Suppressor macrophage treated with lipopolysaccharide for 4 hours (primary cell): ENCODE results near the gene QKI.
"Not testable (repeated sequence)": the region's sequence is repeated elsewhere in the genome, so short reads cannot be mapped to it uniquely, and the experiment has no call there.

Experiments
- DNase-seq: peaks from one replicate; pipeline ENCODE4 v3.0.0-alpha.2; 2020

Gene QKI

GRCh38 chr6:163586888-163587287 is 172.4 kb downstream of the QKI start:
- DNase-seq = no peak

- no peak for DNase-seq
Measured at GRCh38 chr6:163588220-163588919, 173.9 kb downstream of the QKI start.

DNA sequence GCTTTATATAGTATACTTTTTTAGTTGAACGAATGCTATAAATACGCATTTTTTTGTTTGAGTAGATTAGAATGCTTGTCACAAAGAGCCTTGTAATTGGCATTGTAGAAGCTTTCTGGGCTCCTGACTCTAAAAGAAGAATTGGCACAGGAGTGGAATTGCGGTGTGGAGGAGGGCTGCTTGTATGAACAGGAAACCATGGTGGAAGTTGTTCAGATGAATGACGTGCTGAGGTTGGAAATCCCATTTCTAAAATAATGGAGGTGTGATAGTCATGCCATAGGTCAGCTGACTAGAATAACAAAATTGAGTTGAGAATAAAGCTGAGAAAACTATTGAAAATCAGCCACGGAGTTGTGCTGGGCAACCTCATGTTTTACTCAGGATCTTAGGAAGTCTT is 174.9 kb downstream of the QKI start:
- no peak for DNase-seq

DNA sequence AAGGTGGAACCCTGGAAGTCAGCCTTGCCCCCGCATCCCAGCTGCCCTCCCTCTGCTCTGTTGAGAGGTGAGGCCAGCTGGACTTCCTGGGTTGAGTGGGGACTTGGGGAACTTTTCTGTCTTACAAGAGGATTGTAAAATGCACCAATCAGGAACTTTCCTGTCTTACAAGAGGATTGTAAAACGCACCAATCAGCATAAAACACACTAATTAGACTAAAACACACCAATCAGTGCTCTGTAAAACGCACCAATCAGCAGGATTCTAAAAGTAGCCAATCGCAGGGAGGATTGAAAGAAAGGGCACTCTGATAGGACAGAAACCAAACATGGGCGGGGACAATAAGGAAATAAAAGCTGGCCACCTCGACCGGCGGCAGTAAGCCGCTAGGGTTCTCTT is 175.6 kb downstream of the QKI start:
- DNase-seq = not testable (repeated sequence)

DNA sequence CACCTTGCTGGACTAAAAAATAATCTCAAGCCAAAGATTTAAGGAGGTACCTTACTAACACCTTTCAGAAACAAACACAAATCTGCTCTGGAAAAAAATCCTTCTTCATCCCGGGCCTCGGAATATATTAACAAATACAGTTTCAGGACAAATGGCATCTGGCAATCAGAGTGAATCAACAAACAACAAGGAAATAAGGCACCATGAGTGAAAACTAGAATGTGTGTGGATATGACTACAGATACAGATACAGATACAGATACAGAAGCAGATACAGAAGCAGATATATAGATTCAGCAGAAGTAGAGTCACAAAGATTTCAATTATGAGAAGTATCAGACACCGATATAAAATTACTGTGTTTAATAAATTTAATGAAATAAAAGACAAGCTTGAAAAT is 178.4 kb downstream of the QKI start:
- no peak for DNase-seq

- no peak for DNase-seq
Measured at GRCh38 chr6:163596174-163596573, 181.7 kb downstream of the QKI start.

DNA sequence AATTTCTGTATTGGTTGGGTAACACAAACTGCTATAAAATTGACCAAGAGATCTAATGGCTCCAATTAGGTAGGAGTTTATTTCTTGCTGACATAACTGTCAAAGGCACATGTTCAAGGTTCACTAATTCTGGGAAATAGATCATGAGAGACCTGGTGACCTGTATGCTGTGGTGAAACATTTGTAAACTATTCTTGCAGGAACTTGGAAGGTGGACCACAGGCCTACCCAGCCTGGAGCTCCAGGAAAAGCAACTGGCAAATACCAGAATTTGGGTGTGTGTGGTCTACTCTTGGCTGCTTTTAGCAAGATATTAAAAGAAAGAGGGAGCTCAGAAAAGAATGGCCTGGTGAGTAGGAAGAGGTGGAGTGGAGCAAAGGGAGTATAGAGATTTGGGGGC is 184.6 kb downstream of the QKI start:
- DNase-seq = no peak

DNA sequence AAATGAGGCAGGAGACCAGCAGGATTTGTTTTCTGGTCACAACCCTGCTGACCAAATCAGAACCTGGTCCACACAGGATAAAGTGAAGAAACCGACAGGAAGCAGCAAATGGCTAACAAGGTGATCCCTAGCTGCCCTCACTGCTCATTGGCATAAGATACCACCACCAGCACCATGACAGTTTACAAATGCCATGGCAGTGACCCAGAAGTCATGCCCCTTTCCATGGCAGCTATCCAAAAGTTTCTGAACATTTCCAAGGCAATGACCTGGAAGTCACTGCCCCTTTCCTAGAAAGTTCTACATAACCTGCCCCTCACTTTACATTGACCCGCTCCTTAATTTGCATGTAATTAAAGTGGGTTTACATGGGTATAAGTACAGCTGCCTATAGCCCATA is 185.2 kb downstream of the QKI start:
- DNase-seq = no peak

- no peak for DNase-seq
Measured at GRCh38 chr6:163600331-163600730, 185.8 kb downstream of the QKI start.

- no peak for DNase-seq
Measured at GRCh38 chr6:163600781-163601180, 186.3 kb downstream of the QKI start.

GRCh38 chr6:163602851-163603250 is 188.3 kb downstream of the QKI start:
- DNase-seq = no peak

GRCh38 chr6:163603395-163603794 is 188.9 kb downstream of the QKI start:
- no peak for DNase-seq

DNA sequence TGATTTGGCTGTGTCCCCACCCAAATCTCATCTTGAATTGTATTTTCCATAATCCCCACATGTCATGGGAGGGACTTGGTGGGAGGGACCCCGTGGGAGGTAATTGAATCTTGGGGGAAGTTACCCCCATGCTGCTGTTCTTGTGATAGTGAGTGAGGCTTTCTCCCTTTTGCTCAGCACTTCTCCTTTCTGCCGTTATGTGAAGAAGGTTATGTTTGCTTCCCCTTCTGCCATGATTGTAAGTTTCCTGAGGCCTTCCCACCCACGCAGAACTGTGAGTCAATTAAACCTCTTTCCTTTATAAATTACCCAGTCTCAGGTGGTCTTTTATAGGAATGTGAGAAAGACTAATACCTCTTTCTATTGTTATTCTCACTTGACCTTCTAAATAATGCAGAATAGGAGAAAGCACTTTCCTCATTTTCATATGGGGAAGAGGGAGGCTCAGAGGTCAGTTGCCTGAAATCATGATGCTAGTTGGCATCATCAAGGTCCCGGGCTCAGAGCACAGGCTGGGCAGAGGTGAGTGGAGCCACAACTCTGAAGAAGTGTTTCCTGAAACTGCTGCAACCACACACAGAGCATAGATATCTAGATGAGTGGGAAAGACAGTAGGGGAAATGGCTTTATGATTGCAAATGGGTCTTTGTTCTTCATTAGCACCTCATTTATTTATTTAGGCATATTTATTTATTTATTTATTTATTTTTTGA is 191.0 kb downstream of the QKI start:
- DNase-seq = peak; percentile 40

DNA sequence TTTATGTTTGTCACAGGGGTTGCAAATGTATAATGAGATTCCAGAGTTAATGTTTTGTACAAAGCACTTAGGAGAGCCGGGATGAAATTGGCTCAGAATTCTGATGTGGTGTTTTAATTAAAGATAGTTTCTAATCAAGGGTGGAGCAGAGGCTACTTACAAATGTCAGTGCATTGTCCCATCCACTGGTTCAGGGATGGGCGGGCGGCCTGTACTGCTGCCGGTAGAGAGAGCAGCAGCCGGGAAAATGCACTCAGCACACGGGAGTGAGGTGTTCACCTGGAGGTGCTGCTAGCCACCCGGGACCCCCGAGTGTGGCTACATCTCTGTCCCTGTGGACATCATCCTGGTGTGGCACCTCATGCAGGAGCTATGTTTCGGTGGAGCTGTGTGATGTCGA is 193.3 kb downstream of the QKI start:
- DNase-seq = no peak

DNA sequence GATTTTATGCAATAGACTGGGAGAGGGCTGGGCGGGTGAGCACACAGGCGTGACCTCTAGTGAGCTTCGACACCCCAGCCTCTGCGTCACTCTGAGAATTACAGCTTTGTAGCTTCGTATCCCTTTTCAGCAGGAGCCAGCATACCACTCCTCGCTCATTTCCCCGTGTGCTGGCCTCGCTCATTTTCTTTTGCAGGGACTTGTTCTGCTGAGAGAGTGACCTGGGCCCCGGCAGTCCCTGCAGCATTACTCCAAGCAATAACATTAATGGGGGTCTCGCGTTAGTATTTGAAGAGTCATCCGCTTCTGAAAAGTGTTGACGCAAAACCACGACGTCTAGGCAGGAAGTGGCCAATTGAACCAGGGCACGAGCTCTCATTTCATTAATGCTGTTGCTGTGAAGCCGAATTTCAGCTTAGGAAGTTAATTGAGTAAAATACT is 193.7 kb downstream of the QKI start:
- no peak for DNase-seq

GRCh38 chr6:163612200-163612599 is 197.7 kb downstream of the QKI start:
- DNase-seq = no peak

DNA sequence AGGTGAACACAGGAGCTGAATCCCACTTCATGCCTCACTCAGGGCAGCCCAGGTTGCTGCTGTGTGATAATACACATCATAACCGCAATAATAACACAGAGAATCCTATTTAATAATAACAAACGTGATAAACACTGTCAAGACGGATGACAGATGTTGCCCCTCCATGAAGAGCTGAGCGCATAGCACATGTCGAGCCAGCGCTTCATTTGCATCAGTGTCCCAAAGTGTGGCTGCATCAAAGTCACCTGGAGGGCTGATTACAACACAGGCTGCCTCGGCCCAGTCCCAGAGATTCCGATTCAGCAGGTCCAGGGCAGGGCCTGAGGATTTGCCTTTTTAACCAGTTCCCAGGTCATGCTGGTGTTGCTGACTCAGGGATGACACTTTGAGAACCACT is 198.5 kb downstream of the QKI start:
- no peak for DNase-seq

DNA sequence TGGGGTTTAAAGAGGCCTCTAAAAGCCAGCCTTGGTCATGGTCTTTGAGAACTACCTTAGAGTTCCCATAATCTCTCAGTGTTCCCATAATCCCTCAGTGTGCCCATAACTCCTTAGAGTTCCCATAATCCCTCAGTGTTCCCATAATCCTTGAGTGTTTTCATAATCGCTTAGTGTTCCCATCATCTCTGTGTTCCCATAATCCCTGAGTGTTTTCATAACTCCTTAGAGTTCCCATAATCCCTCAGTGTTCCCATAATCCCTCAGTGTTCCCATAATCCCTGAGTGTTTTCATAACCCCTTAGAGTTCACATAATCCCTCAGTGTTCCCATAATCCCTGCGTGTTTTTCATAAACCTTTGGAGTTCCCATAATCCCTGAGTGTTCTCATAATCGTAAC is 199.2 kb downstream of the QKI start:
- DNase-seq = no peak

GRCh38 chr6:163616452-163616851 is 201.9 kb downstream of the QKI start:
- no peak for DNase-seq

- no peak for DNase-seq
Measured at GRCh38 chr6:163617549-163617948, 203.0 kb downstream of the QKI start.

- no peak for DNase-seq
Measured at GRCh38 chr6:163620101-163620500, 205.6 kb downstream of the QKI start.

GRCh38 chr6:163620670-163621330 is 206.3 kb downstream of the QKI start:
- DNase-seq = no peak

GRCh38 chr6:163625265-163625664 is 210.7 kb downstream of the QKI start:
- no peak for DNase-seq
